K562 treated with DMSO at 1 percent for 24 hours (cell line): Measurements from ENCODE around the gene GALNT1. TPM values are rescaled to one million over a fixed set of nuclear protein-coding genes. Genes with fewer than 3 reads are reported as not detected.

Experiments
- total RNA-seq: library from RNA; unstranded; fragments of 300-600 nt; gene quantifications from 2 replicates; pipeline ENCODE4 v1.2.3, GENCODE V29; 2022; ENCODE audit warnings: low read depth; ENCODE audit not compliant: insufficient read depth

The GALNT1 gene
- total RNA-seq, result 21.8 and 29.2 TPM in 2 replicates

GRCh38 chr18:35581546-35581897, at the start of gene GALNT1:
TSS of gene GALNT1 (plus strand) at chr18:35581740. CDS start at chr18:35654663, 72,923 bp downstream.

Other genes starting within 250 kb of the GALNT1 start
- gene ZNF24, start 237.3 kb upstream of the GALNT1 start, total RNA-seq, result 24.8 and 30.4 TPM in 2 replicates
- 1.8 TPM in 2 replicates for gene ZNF396, start 204.4 kb upstream of the GALNT1 start, total RNA-seq
- gene INO80C, start 83.8 kb upstream of the GALNT1 start, total RNA-seq, result 31.8 and 44.2 TPM in 2 replicates